Measurements from ENCODE around the gene FICD.
"Not testable (repeated sequence)": the region's sequence is repeated elsewhere in the genome, so short reads cannot be mapped to it uniquely, and the experiment has no call there.

The FICD gene

DNA sequence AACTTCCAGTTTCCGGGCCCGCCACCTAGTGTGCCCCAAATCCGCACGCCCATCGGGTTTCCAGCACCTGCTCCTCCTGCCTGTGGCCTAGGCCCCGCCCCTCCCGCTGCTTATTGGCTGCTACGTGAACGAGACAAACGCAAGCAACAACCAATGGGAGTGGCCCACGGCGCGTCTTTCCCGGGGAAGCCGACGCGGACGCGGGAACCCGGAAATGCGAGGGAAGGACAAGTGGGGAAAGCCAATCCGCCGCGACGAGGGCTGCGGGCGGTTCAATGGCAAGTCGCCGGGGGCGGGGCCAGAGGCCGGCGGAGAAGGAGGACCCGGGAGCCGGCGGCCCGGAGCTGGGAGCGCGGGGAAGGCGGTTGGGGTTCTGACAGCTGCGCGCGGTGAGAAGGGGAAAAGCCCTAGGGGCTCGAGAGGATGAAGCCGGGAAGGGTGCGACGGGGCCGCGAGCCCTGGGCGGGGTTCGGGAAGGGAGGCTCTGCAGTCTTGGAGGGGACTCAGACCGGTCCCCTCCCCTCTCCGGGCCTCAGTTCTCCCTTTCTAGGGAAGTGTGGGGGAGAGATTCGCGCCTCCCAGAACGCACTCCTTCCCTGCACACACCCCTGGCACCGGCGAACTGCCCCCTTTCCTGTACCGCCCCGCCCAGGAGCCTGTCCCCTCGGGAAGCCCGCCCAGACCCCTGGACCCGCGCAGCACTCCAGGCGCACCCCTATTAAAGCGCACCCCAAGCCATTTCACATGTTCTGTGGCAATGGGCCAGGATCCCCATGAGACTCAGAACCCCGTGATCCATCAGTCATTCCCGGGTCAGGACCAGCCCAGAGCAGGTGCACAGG is at the start of gene FICD:
Gene FICD, plus strand, starts transcription at position 305 of the 842 bp plus-strand sequence. CDS start 1,696 bp downstream, outside the sequence.
- DNase-seq: peak; percentile 99

DNA sequence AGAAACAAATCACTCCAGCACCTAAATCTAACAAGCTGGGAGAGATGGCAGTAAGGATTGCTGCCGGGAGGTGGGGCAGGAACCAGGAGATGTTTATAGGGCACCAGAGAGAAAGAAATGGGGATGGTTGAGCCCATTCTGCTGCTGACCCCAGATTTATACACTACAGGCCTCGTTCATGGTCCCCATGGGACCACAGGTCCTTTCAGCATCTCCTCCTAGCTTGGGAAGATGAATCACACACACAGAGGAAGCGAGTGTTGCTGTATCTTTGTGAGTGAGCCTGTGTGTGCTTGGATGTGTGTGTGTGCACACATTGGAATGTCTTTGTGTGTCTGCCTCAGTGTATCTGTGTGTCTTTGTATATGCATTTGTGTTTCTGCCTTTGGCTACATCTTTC is 49.7 kb upstream of the FICD start:
- no peak for DNase-seq

DNA sequence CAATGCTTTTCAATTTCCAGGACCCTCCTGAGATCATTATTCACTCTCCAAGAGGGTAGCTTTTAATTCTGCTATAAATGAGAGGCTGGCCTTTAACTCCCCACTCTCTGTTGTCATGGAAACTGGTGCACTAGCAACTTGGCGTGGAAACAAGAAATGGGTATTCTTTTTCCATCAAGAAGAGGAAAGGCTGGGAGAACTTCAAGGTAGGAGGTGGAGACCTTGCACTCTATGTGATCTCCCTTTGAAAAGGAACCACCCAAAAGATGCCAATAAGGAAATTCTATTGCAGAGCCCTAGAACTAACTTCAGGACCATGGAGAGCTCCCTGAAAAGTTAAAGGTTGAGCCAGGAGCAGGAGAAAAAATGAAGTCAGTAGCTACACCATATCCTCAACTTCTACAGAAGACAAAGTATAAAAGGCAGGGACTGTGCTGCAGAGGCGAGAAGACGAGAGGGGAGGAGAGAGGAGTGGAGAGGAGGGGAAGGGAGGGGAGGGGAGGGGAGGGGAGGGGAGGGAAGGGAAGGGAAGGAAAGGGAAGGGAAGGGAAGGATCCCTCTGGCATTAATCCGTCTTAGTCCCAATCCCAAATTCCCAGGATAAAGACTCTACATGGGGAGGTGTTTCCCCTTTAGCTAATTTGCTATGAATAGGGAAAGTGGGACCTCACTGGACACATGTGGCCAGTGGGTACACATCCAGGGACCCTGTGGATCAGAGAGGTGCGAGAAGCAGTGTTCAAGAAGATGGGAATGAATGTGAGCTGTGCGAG is 46.7 kb upstream of the FICD start:
- peak; percentile 7 for DNase-seq

DNA sequence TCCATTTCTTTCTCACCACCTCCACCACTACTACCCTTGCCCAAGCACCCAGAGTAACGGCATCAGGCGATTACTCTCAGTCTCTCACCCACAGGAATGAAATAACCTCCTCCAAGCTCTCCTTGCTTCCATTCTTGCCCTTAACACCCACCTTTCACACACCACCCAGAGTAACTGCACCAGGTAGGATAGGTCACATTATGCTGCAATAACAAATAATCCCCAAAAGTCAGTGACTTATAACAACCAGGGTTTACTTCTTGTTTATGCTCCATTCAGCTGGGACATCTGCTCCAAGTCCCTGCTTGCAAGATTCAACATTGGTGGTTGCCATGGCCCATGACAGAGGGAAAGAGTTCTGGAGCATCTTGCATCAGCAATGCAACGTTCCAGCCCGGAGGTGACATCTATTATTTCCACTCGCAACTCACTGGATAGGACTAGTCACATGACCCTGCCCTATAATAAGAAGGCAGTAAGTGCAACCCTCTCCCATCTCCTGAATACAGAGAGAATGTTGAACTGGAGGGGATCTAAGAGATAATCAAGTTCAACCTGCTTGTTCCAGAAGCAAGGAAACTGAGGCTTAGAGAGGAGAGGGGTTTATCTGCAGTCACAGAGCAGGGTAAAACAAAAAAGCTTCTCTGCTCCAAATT is 41.5 kb upstream of the FICD start:
- DNase-seq: no peak

DNA sequence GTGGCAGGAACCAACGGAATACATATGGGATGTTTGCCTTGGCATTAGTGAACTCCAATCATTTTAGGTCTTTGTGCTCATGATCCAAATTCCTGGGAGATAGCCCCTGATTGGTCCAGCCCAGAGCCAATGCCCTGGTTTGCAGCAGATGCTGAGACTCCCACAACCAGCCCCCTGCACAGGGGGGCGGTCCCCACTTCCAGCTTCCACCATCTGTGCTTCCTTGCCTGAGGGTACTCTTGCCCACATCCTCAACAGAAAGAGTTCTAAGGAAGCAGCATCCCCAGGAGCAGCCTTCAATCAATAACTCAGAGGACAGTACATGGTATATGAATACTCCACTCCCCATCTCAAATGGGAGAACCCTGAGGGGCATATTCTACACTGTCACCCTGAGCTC is 39.7 kb upstream of the FICD start:
- no peak for DNase-seq

DNA sequence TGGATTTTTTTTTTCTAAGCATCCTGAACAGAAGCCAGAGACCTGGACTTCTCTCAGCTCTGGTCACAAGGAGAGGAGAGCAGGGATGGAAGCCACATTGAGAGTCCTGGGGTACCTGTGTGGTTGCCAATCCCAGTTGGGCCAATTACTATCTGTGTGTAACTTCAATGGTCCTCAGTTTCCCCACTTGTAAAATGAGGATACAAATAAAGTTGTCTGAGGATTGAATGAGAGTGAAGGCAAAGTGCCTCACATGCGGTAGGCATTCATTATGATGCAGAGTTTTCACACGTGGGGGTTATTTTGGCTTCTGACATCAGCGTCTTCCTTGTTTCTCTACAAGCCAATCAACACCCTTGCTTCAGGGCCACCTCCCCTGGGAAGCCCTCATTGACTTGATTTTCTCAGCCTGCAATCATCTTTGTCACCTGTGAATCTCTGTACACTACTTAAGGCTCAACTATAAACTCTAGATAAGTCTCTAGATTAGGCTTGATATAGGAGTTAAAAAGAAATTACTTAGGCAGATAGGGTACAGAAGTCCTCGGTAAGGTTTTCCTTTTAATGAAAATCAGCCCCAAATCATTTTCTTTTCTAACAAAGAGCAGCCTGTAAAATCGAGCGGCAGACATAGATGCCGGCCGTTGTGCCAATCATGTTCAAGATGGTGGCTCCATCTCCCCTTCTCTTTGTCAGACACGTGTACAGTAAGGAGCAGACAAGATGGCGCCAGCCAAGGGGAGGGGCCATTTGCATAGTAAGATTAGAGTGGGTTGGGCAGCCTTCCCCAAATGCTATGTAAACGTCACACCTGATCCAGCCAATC is 37.8 kb upstream of the FICD start:
- DNase-seq: no peak

DNA sequence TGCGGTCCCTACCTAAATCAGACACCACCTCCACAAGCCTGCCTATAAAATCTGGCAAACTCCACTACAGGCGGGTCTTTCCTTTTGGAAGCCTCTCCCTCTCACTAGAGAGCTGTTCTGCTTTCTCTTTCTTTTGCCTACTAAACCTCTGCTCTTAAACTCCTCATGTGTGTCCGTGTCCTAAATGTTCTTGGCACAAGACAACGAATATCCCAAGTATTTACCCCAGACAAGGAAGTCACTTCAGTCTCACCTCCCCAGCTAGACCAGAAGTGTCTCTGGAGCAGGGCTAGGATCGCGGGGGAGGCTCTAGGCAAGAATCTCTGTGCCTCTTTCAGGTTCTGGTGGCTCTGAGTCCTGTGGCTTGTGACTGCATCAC is 37.2 kb upstream of the FICD start:
- DNase-seq: no peak

DNA sequence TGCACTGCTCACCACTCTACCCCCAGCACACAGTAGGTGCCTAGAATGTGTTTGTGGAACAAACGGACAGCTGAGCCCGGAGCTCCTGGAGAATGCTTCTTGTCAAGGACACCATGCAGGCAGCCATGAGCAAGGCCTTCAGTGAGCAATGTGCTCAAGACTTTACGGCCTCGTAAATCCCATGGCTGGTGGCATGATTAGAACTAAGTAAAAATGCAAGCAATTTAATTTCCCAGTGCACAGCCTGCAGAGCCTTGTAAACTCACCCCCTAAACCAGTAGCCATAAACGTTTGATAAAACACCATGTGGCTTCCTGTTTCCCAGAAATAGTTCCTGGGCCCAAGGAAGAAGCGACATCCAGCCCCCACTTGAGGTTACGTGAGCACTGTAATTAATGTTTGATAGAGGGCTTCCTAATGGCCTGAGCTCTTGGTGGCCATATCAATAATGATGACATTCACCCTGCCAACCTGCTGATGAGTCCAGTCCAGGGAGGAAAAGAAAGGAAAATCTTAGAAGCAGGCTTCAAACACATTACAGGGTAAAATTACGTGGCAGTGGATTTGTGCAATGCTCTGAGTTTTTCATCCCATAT is 36.4 kb upstream of the FICD start:
- DNase-seq: no peak

DNA sequence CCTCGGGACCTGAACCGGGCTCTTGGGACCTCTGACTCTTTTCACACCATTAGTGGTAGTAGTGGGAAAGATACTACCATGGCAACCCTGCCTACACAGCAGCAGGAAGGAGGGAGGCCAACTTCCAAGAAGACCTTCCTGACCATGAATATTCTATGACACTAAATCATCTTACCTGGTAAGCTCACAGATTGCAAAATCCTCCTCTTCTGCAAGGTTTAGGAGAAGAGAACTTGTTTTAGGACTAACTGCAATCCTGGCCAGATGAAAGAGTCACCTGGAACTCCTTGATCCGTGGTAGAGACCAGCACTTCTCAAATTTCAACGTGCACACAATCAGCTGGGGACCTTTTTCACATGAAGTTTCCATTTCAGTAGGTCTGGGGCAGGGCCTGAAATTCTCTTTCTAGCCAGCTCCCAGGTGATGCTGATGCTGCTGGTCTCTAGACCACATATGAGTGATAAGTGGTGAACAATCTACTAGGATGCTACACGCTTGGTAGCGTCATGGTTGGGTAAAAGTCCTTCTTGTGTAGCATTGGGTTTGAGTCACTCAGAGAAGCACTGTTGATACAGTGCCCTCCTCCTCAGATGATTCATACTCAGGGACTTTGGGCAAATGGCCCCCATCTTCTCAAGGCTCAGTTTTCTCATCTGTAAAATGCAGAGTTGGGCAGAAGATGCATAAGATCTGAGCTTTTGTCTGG is 35.6 kb upstream of the FICD start:
- no peak for DNase-seq

DNA sequence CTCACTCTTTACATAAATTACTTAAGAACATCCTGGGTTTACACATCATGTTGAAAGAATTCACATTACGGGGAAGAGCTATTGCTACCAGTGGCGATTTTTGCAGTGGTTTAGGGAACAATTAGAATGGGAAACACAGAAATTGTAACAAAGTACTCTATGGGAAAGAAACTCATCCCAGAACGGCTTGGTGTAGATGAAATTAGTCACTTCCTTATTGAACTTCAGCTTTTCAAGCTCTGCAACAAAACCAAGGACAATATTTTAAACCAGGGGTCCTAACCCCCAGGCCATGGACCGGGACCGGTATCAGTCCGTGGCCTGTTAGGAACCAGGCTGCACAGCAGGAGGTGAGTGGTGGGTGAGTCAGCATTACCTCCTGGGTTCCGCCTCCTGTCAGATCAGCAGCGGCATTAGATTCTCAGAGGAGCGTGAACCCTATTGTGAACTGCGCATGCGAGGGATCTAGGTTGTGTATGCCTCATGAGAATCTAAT is 32.3 kb upstream of the FICD start:
- no peak for DNase-seq

DNA sequence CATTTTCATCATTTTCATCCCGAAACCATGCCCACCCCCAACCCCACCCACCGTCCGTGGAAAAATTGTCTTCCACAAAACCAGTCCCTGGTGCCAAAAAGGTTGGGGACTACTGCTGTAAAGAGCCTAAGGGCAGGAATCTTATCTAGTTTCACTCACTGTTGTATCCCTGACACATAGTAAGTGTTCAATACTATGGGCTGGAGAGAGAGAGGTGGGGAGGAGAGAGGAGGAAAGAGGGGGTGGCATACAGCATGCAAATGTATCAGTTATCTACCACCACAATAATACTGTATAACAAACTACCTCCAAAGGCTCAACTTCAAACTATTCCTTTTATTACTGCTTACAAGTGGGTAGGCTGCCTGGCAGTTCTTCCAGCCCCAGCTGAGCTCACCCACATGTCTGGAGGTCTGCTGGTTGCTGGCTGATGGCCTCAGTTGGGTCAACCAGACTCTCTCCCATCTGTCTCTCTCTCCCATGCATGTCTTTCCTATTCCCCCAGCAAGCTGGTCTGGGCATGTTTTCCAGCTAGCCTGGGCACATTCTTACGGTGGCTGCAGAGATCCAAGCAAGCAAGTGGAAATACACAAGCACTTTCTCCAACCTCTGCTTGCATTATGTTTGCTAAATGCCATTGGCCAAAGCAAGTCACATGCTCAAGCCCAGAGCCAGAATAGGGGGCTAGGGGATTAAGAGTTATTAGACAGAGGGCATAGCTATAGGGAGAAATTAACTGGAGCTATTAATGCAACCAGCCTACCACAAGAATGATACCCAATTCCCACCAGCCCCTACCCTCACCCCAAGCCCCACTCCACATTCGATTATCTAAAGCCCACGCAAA is 31.6 kb upstream of the FICD start:
- no peak for DNase-seq

DNA sequence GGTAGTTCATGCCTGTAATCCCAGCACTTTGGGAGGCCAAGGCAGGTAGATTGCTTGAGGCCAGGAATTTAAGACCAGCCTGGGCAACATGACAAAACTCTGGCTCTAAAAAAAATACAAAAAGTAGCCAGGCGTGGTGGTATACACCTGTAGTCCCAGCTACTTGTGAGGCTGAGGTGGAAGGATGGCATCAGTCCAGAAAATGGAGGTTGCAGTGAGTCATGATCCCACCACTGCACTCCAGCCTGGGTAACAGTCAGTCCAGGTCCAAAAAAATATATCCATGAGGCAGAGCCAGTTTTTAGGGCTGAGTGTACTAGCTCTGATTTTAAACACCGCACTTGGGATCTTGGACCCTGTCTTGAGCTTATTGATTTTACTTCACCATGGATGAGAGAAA is 30.6 kb upstream of the FICD start:
- DNase-seq: no peak

DNA sequence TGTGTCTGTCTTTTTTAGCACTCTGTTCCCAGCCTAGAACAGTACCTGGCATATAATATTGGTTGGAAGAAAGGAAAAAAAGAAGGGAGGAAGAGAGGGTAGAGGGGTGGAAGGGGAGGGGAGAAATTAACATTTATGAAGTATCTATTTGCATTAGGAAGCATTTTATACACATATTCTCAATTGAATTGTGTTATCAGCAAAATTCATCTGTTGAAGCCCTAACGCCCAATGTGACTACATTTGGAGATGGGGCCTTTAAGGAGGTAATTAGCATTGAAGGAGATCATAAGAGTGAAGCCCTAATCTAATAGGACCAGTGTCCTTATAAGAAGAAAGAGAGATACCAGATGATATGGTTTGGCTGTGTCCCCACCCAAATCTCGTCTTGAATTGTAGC is 30.2 kb upstream of the FICD start:
- DNase-seq: no peak

DNA sequence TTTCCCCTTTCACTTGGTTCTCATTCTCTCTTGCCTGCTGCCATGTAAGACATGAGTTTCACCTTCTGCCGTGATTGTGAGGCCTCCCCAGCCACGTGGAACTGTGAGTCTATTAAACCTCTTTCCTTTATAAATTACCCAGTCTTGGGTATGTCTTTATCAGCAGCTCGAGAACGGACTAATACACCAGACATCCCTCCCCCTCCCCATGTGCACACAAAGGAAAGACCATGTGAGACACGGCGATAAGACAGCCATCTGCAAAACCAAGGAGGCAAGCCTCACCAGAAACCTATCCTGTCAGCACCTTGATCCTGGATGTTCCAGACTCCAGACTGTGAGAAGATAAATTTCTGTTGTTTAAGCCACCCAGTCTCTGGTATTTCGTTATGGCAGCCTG is 29.7 kb upstream of the FICD start:
- DNase-seq: not testable (repeated sequence)

DNA sequence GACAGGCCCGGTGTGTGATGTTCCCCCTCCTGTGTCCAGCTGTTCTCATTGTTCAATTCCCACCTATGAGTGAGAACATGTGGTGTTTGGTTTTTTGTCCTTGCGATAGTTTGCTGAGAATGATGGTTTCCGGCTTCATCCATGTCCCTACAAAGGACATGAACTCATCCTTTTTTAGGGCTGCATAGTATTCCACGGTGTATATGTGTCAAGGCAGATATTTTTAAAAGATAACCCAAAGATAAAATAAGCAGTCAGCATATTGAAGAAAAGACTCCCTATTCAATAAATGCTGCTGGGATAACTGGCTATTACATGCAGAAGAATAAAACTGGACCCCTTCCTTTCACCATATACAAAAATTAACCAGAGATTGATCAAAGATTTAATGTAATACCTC is 28.0 kb upstream of the FICD start:
- not testable (repeated sequence) for DNase-seq

DNA sequence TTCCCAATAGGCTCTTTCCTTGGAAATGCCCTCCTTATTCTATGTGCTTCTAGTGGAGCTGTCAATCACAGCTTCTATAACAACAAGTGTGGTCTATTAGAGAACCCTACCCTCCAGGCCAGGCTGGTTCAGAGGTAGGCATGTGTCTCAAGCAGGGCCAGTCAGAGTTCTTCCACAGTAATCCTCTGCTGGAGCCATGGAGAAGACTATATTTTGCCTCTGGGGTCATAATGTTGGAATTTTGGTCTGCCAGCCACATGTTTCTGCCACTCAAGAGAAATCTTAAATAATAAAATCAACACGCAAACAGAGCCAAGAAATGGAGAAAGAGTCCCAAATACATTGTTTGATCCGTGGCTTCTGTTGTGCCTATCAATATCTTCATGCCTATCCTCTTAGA is 23.8 kb upstream of the FICD start:
- no peak for DNase-seq

DNA sequence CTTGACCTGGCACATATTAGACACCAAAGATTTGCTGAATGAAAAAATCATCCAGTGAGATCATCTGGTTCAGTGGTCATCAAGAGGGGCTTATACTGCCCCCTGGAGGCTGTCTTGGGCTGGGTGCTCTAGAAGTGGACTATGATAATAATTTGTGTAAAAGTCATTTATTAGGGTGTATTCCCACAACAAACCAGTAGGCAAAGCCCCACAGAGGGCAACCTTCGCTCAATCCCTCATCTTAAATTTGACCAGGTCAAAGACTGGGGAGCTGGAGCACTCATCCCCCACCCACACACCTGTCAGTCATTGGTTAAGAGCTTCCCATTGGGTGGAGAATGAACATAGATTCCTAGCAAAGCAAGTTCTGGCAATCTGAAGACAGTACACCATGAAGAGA is 20.0 kb upstream of the FICD start:
- peak; percentile 14 for DNase-seq

DNA sequence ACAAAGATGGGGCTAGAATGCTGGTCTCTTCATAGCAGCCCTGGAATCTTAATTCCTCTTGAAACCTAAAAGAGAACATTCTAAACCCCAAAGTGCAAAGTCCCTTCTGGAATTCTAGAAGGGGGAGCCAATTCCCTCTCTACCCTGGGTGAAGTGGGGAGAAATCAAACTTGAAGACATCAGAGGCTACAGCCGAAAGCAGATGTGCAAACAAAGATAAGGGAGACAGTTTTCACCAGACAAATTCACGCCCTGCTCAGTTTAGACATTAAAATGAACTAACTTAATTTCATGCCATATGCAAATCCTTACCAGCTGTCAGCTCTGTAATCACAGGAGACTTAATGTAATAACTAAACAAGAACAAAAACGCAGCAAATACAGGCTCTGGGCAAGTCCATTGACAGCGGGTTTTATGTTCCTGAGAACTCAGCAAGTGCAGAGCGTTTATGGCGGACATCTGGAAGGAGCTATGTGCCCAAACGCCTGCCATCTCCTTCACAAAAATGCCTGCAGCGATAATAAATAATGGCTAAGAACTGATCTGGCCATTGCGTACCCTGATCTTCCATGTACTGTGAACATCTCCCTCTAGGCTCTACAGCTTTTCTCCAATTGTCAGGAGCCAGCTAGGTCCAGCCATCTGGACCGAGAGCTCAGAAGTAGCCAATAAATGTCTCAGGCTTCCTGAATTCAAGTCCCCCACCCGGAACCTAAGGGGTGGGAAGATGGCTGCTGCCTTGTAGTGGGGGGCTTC is 19.1 kb upstream of the FICD start:
- DNase-seq: no peak

DNA sequence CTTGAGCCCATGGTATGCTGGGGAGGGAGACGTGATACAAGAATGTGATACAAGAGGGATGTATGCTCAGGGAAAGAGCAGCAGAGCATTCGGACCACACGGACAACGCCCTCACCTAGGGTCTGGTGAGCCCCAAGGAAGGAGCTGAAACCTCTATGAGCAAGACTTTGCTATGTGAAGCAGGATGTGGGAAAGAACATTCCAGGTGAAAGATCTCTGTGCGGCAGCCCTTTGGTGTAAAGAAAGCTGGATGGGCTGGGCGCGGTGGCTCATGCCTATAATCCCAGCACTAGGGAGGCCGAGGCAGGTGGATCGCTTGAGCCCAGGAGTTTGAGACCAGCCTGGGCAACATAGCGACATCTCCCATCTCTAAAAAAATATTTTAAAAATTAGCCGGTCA is 16.9 kb upstream of the FICD start:
- no peak for DNase-seq

DNA sequence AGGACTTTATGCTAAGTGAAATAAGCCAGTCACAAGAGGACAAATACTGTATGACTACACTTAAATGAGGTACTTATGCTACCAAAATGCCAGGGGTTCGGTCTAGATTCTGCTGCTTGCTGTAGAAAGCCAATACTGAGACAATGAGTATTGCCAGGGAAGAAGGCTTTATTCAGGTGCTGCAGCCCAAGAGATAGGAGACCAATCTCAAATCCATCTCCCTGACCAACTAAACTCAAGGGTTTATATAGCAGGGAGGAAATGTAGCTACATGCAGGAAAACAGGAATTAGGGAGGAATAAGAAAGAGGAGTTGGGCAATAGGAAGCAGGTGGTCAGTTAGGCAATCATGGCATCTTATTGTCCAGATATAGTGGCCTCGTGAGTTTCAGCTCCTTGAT is 12.2 kb upstream of the FICD start:
- no peak for DNase-seq
